Thyroid gland (tissue), 4 donors: ENCODE data around the gene ZNF654.

ENCODE experiments used
- POLR2A ChIP-seq, 2 donors: fragments of 450-650 bp; IDR thresholded peaks; one replicate each; pipeline ENCODE4 v1.6.1; 2017; ENCODE audit warnings: antibody characterized with exemption in 2 of 2, mild to moderate bottlenecking in 2 of 2, moderate library complexity in 1 of 2
- TF ChIP-seq, protein P1 (sequence below), 6 experiments: fragments of 200-600 bp in 3 of 6; fragments of 450-650 bp in 3 of 6; sonication (generic) in 3 of 6; IDR thresholded peaks; one replicate each; pipeline ENCODE4 v1.5.1; 2016 to 2019; ENCODE audit warnings: antibody characterized with exemption in 6 of 6, mild to moderate bottlenecking in 2 of 6, inconsistent platforms in 1 of 6, moderate library complexity in 1 of 6

DNA sequence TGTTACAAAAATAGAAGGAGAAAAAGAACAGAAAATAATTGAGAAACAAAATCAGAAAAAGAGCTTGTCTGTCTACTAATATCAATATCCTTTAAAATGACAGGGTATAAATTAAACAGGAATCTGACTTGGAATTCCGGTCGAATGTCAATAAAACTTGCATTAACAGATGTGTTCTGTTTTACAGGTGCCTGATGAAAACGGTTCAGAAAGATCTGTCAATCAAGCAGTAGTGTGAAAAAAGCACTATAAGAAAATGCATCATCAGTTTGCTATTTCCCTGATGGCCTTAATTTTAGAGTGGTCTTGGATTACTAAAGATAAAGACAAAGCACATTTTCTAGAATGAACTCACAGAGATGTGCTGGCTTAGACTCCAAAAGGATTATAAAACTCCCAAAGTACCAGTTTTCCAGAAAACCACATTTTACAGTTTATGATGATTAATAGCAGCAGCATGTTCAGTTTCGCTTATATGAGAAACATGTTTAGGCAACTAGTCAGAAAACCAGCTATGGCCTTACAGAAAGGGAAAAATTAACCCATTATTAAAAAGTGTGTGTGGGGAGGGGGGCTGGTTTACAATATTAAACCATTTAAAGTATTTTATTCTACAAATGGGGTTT lies 82.5 kb downstream of the ZNF654 start:
- TF ChIP-seq, protein P1, sequence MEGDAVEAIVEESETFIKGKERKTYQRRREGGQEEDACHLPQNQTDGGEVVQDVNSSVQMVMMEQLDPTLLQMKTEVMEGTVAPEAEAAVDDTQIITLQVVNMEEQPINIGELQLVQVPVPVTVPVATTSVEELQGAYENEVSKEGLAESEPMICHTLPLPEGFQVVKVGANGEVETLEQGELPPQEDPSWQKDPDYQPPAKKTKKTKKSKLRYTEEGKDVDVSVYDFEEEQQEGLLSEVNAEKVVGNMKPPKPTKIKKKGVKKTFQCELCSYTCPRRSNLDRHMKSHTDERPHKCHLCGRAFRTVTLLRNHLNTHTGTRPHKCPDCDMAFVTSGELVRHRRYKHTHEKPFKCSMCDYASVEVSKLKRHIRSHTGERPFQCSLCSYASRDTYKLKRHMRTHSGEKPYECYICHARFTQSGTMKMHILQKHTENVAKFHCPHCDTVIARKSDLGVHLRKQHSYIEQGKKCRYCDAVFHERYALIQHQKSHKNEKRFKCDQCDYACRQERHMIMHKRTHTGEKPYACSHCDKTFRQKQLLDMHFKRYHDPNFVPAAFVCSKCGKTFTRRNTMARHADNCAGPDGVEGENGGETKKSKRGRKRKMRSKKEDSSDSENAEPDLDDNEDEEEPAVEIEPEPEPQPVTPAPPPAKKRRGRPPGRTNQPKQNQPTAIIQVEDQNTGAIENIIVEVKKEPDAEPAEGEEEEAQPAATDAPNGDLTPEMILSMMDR (IDR thresholded peaks at IDR 0.05), result no peak
- no peak for TF ChIP-seq POLR2A (IDR thresholded peaks at IDR 0.05)
